HEK293 (cell line): ENCODE results near the gene ERMN.

ENCODE experiments used
- CTCF ChIA-PET: fragments of 350-600 bp; formaldehyde crosslinking; extraction: SDS; loops from one replicate; lab custom pipeline; 2021; ENCODE audit warnings: antibody characterized with exemption; lab: Yijun Ruan, JAX
- POLR2A ChIA-PET: fragments of 300-600 bp; formaldehyde crosslinking; extraction: SDS; loops from one replicate; lab custom pipeline; 2020; ENCODE audit warnings: antibody characterized with exemption, inconsistent platforms; lab: Yijun Ruan, JAX
- H3K27ac ChIP-seq: fragments of 200-500 bp; sonication (Bioruptor generic); 2 replicates; pipeline ENCODE4 v1.5.1; 2014; ENCODE audit warnings: low read depth, low read length, control low read depth, inconsistent platforms; ENCODE audit errors: extremely low read depth
- H3K36me3 ChIP-seq, 2 experiments: fragments of 200-500 bp in 1 of 2; sonication (Bioruptor generic) in 1 of 2; 1 replicate in 1 of 2; 2 replicates in 1 of 2; pipeline ENCODE4 v1.5.1; 2014 to 2017; ENCODE audit warnings: inconsistent platforms in 2 of 2, low read length in 2 of 2; ENCODE audit not compliant: control insufficient read depth in 2 of 2, insufficient read depth in 1 of 2
- H3K4me1 ChIP-seq: fragments of 200-500 bp; sonication (Bioruptor generic); 2 replicates; pipeline ENCODE4 v1.5.1; 2014; ENCODE audit warnings: mild to moderate bottlenecking, low read length, inconsistent platforms; ENCODE audit not compliant: control insufficient read depth, insufficient read depth
- H3K4me3 ChIP-seq: 2 replicates; pipeline ENCODE4 v1.5.1; 2011; ENCODE audit warnings: low read depth, mild to moderate bottlenecking, control low read depth, low read length, moderate library complexity
- H3K9me3 ChIP-seq: fragments of 200-500 bp; sonication (Bioruptor generic); 2 replicates; pipeline ENCODE4 v1.5.1; 2014; ENCODE audit warnings: low read depth, low read length, inconsistent platforms; ENCODE audit not compliant: control insufficient read depth, insufficient read depth
- BCL11A ChIP-seq: fragments of 450-650 bp; formaldehyde crosslinking; IDR thresholded peaks from 2 replicates; pipeline ENCODE4 v1.5.1; 2016; ENCODE audit warnings: low read depth, missing biosample characterization, missing genetic modification characterization
- FEZF1 ChIP-seq: fragments of 450-650 bp; formaldehyde crosslinking; IDR thresholded peaks from 2 replicates; pipeline ENCODE4 v1.5.1; 2016; ENCODE audit warnings: missing biosample characterization, missing genetic modification characterization
- HOXA7 ChIP-seq: sonication (generic); formaldehyde crosslinking; IDR thresholded peaks from 2 replicates; pipeline ENCODE4 v1.8.1; 2022; ENCODE audit warnings: missing genetic modification reagents, borderline replicate concordance
- PRDM1 ChIP-seq: fragments of 450-650 bp; formaldehyde crosslinking; IDR thresholded peaks from 2 replicates; pipeline ENCODE4; 2016; ENCODE audit warnings: missing biosample characterization, missing genetic modification characterization
- PRDM6 ChIP-seq: fragments of 450-650 bp; formaldehyde crosslinking; IDR thresholded peaks from 2 replicates; pipeline ENCODE4 v1.5.1; 2017; ENCODE audit warnings: missing biosample characterization, missing genetic modification characterization
- SETDB1 ChIP-seq: IDR thresholded peaks from one replicate; pipeline ENCODE4 v1.6.1; 2017; ENCODE audit warnings: mild to moderate bottlenecking, low read length, moderate library complexity, mixed read lengths; ENCODE audit not compliant: insufficient read length
- SP3 ChIP-seq: fragments of 450-650 bp; formaldehyde crosslinking; IDR thresholded peaks from 2 replicates; pipeline ENCODE4 v1.5.1; 2016; ENCODE audit warnings: missing biosample characterization, missing genetic modification characterization
- SP7 ChIP-seq: fragments of 450-650 bp; formaldehyde crosslinking; IDR thresholded peaks from 2 replicates; pipeline ENCODE4 v1.5.1; 2016; ENCODE audit warnings: missing biosample characterization, missing genetic modification characterization
- YY1 ChIP-seq: fragments of 450-650 bp; formaldehyde crosslinking; IDR thresholded peaks from 2 replicates; pipeline ENCODE4 v1.5.1; 2018; ENCODE audit warnings: missing biosample characterization, missing genetic modification characterization
- ZNF16 ChIP-seq: fragments of 450-650 bp; formaldehyde crosslinking; IDR thresholded peaks from 2 replicates; pipeline ENCODE4 v1.5.1; 2016; ENCODE audit warnings: low read depth, missing biosample characterization, missing genetic modification characterization
- ZNF24 ChIP-seq: fragments of 450-650 bp; formaldehyde crosslinking; IDR thresholded peaks from 2 replicates; pipeline ENCODE4 v1.5.1; 2016; ENCODE audit warnings: missing biosample characterization, missing genetic modification characterization
- ZNF248 ChIP-seq: fragments of 450-650 bp; formaldehyde crosslinking; IDR thresholded peaks from 2 replicates; pipeline ENCODE4 v1.5.1; 2017; ENCODE audit warnings: missing biosample characterization, missing genetic modification characterization
- ZNF292 ChIP-seq: fragments of 450-650 bp; formaldehyde crosslinking; IDR thresholded peaks from 2 replicates; pipeline ENCODE4 v1.5.1; 2016; ENCODE audit warnings: low read depth, missing biosample characterization, missing genetic modification characterization, borderline replicate concordance
- ZNF335 ChIP-seq: fragments of 450-650 bp; formaldehyde crosslinking; conservative IDR thresholded peaks from 2 replicates; pipeline ENCODE4 v1.5.1; 2016; ENCODE audit warnings: missing biosample characterization, missing genetic modification characterization
- ZNF391 ChIP-seq: fragments of 450-650 bp; formaldehyde crosslinking; IDR thresholded peaks from 2 replicates; pipeline ENCODE4 v1.5.1; 2016; ENCODE audit warnings: low read depth, missing biosample characterization, missing genetic modification characterization, borderline replicate concordance
- ZNF404 ChIP-seq: fragments of 450-650 bp; formaldehyde crosslinking; IDR thresholded peaks from 2 replicates; pipeline ENCODE4 v1.5.1; 2017; ENCODE audit warnings: missing biosample characterization, missing genetic modification characterization
- ZNF423 ChIP-seq: fragments of 450-650 bp; formaldehyde crosslinking; IDR thresholded peaks from 2 replicates; pipeline ENCODE4 v1.5.1; 2016; ENCODE audit warnings: missing biosample characterization, missing genetic modification characterization
- ZNF548 ChIP-seq: fragments of 450-650 bp; formaldehyde crosslinking; IDR thresholded peaks from 2 replicates; pipeline ENCODE4 v1.5.1; 2016; ENCODE audit warnings: missing biosample characterization, missing genetic modification characterization
- ZNF571 ChIP-seq: fragments of 450-650 bp; formaldehyde crosslinking; IDR thresholded peaks from 2 replicates; pipeline ENCODE4 v1.5.0; 2017; ENCODE audit warnings: missing biosample characterization, missing genetic modification characterization
- ZNF621 ChIP-seq: fragments of 450-650 bp; formaldehyde crosslinking; IDR thresholded peaks from 2 replicates; pipeline ENCODE4 v1.5.1; 2017; ENCODE audit warnings: missing biosample characterization, missing genetic modification characterization
- ZNF624 ChIP-seq: fragments of 450-650 bp; formaldehyde crosslinking; IDR thresholded peaks from 2 replicates; pipeline ENCODE4 v1.5.1; 2017; ENCODE audit warnings: missing biosample characterization, missing genetic modification characterization
- ZNF626 ChIP-seq: fragments of 450-650 bp; sonication (Bioruptor Pico); formaldehyde crosslinking; IDR thresholded peaks from 2 replicates; pipeline ENCODE4 v1.5.1; 2018; ENCODE audit warnings: missing biosample characterization, missing genetic modification characterization, inconsistent platforms
- ZNF670 ChIP-seq: fragments of 450-650 bp; formaldehyde crosslinking; IDR thresholded peaks from 2 replicates; pipeline ENCODE4 v1.5.1; 2016; ENCODE audit warnings: missing biosample characterization, missing genetic modification characterization, low read depth
- ZNF76 ChIP-seq: fragments of 450-650 bp; formaldehyde crosslinking; IDR thresholded peaks from 2 replicates; pipeline ENCODE4; 2016; ENCODE audit warnings: low read depth, missing biosample characterization, missing genetic modification characterization, borderline replicate concordance
- ZNF785 ChIP-seq: fragments of 450-650 bp; formaldehyde crosslinking; IDR thresholded peaks from 2 replicates; pipeline ENCODE4 v1.5.1; 2016; ENCODE audit warnings: missing biosample characterization, missing genetic modification characterization
- ZNF792 ChIP-seq: fragments of 450-650 bp; formaldehyde crosslinking; IDR thresholded peaks from 2 replicates; pipeline ENCODE4 v1.5.1; 2016; ENCODE audit warnings: missing biosample characterization, missing genetic modification characterization
- ZSCAN23 ChIP-seq: fragments of 450-650 bp; formaldehyde crosslinking; IDR thresholded peaks from 2 replicates; pipeline ENCODE4 v1.5.1; 2016; ENCODE audit warnings: missing biosample characterization, missing genetic modification characterization

Gene ERMN

GRCh38 chr2:157305723-157306110 is 19.9 kb downstream of the ERMN start:
- CTCF ChIA-PET, result interaction anchor here (0.6 to 6.0 kb wide), 6 partner anchors 11 to 185 kb away, joined by 3 to 37 read pairs (median 4); no protein-coding TSS in a partner anchor
- POLR2A ChIA-PET, result no interaction called here
- Histone ChIP-seq H3K4me1 (no peaks in the 10 kb centered on the region), H3K4me3 (no peak overlapping the region), H3K36me3 (no peaks in the 10 kb centered on the region), H3K9me3 (no peaks in the 10 kb centered on the region), H3K27ac (no peak overlapping the region)
- TF ChIP-seq YY1 (tag by site-specific recombination) (no peak), BCL11A (tag by site-specific recombination) (no peak), ZNF76 (no peak), PRDM1 (tag by site-specific recombination) (no peak), ZNF423 (no peak), PRDM6 (no peak), ZNF404 (tag by site-specific recombination) (no peak), ZNF292 (no peak), ZNF391 (no peak), ZNF626 (tag by site-specific recombination) (no peak), ZNF548 (tag by site-specific recombination) (no peak), SETDB1 (no peak), ZNF624 (tag by site-specific recombination) (no peak), ZNF248 (tag by site-specific recombination) (no peak)

GRCh38 chr2:157304811-157305722 is 20.6 kb downstream of the ERMN start:
- ChIA-PET CTCF (interaction anchor here (0.6 to 6.0 kb wide), 7 partner anchors 12 to 186 kb away, joined by 3 to 37 read pairs (median 4); partner anchors contain the start of gene ERMN), POLR2A (no interaction called here)
- TF ChIP-seq ZNF24 (tag by site-specific recombination) (no peak), ZSCAN23 (no peak), FEZF1 (tag by site-specific recombination) (no peak), SP3 (tag by site-specific recombination) (no peak), ZNF792 (tag by site-specific recombination) (no peak), ZNF16 (tag by site-specific recombination) (no peak), ZNF423 (no peak), ZNF621 (tag by site-specific recombination) (no peak), ZNF335 (no peak), ZNF670 (no peak)
- Histone ChIP-seq H3K4me3 (no peak overlapping the region), H3K27ac (no peak overlapping the region), H3K4me1 (no peaks in the 10 kb centered on the region), H3K36me3 (no peaks in the 10 kb centered on the region), H3K9me3 (no peaks in the 10 kb centered on the region)

- no peaks in the 10 kb centered on the region for H3K36me3 ChIP-seq
- H3K9me3 ChIP-seq, result no peaks in the 10 kb centered on the region
- ChIA-PET CTCF (interaction anchor here (0.7 to 6.0 kb wide), 10 partner anchors 8 to 692 kb away, joined by 3 to 87 read pairs (median 4); partner anchors contain the start of gene ERMN), POLR2A (no interaction called here)
- no peak for TF ChIP-seq HOXA7 (CRISPR knock-in tag)
- TF ChIP-seq ZNF785 (tag by site-specific recombination), result no peak
- no peak for TF ChIP-seq ZNF571 (tag by site-specific recombination)
- TF ChIP-seq SP7 (tag by site-specific recombination), result no peak
- no peaks in the 10 kb centered on the region for H3K4me1 ChIP-seq
- no peak overlapping the region for H3K4me3 ChIP-seq
- no peak overlapping the region for H3K27ac ChIP-seq
Measured at GRCh38 chr2:157303612-157304011, 22.0 kb downstream of the ERMN start.
